WTC11 (cell line): Measurements from ENCODE around the gene CMTM2. TPM values are rescaled to one million over a fixed set of nuclear protein-coding genes. Genes with fewer than 3 reads are reported as not detected.

ENCODE experiments used
- ATAC-seq: fragments of 200-7000 bp; cut with Tn5 transposase; 2 replicates; pipeline ENCODE4 v1.10.0; 2021; ENCODE audit warnings: mild to moderate bottlenecking, moderate library complexity
- CTCF ChIA-PET: fragments of 300-600 bp; sonication (Branson Sonifier 250); formaldehyde crosslinking; loops from one replicate; lab custom pipeline; 2021; ENCODE audit warnings: antibody characterized with exemption; lab: Charles Lee
- POLR2A ChIA-PET: fragments of 350-600 bp; sonication (Branson Sonifier 250); formaldehyde crosslinking; loops from one replicate; lab custom pipeline; 2021; ENCODE audit warnings: antibody characterized with exemption; lab: Charles Lee
- DNase-seq: peaks from one replicate; pipeline ENCODE4 v3.0.0; 2021; ENCODE audit warnings: low spot score
- H3K27ac Mint-ChIP-seq: 2 replicates; pipeline ENCODE4 v1.8.0; 2021; ENCODE audit warnings: mixed read lengths
- H3K27me3 Mint-ChIP-seq: 2 replicates; pipeline ENCODE4 v1.8.0; 2021; ENCODE audit warnings: low read depth, mild to moderate bottlenecking, moderate library complexity, mixed read lengths
- H3K36me3 Mint-ChIP-seq: 2 replicates; pipeline ENCODE4 v1.8.0; 2021; ENCODE audit warnings: mixed read lengths
- H3K4me1 Mint-ChIP-seq: 2 replicates; pipeline ENCODE4 v1.8.0; 2022; ENCODE audit warnings: mixed read lengths
- H3K4me3 Mint-ChIP-seq: 2 replicates; pipeline ENCODE4 v1.8.0; 2021; ENCODE audit warnings: mild to moderate bottlenecking, moderate library complexity, mixed read lengths
- H3K9me3 Mint-ChIP-seq: 2 replicates; pipeline ENCODE4 v1.8.0; 2021; ENCODE audit warnings: mixed read lengths
- ESRRA ChIP-seq: sonication (generic); formaldehyde crosslinking; IDR thresholded peaks from 2 replicates; pipeline ENCODE4 v1.8.1; 2022; ENCODE audit warnings: mild to moderate bottlenecking, missing genetic modification reagents, borderline replicate concordance
- FOXP1 ChIP-seq: sonication (generic); formaldehyde crosslinking; IDR thresholded peaks from 2 replicates; pipeline ENCODE4 v1.8.0; 2022; ENCODE audit warnings: missing genetic modification reagents, mild to moderate bottlenecking, moderate library complexity, borderline replicate concordance
- IRF2 ChIP-seq: sonication (generic); formaldehyde crosslinking; IDR thresholded peaks from 2 replicates; pipeline ENCODE4 v1.8.0; 2022; ENCODE audit warnings: low read depth, missing genetic modification reagents, borderline replicate concordance
- JUN ChIP-seq: sonication (generic); formaldehyde crosslinking; IDR thresholded peaks from 2 replicates; pipeline ENCODE4 v1.8.0; 2023; ENCODE audit warnings: mild to moderate bottlenecking, missing genetic modification reagents
- KAT7 ChIP-seq: sonication (generic); formaldehyde crosslinking; IDR thresholded peaks from 2 replicates; pipeline ENCODE4 v1.8.1; 2023; ENCODE audit warnings: missing genetic modification reagents, mild to moderate bottlenecking, borderline replicate concordance
- MLX ChIP-seq: sonication (generic); formaldehyde crosslinking; IDR thresholded peaks from 2 replicates; pipeline ENCODE4 v1.8.1; 2023; ENCODE audit warnings: mild to moderate bottlenecking, missing genetic modification reagents, moderate library complexity
- NR3C1 ChIP-seq: sonication (generic); formaldehyde crosslinking; conservative IDR thresholded peaks from 2 replicates; pipeline ENCODE4 v1.8.1; 2023; ENCODE audit warnings: low read depth, mild to moderate bottlenecking, missing genetic modification reagents
- SP1 ChIP-seq: sonication (generic); formaldehyde crosslinking; conservative IDR thresholded peaks from 2 replicates; pipeline ENCODE4 v1.8.1; 2022; ENCODE audit warnings: missing genetic modification reagents
- ZNF263 ChIP-seq: sonication (generic); formaldehyde crosslinking; IDR thresholded peaks from 2 replicates; pipeline ENCODE4 v1.8.1; 2022; ENCODE audit warnings: low read depth, mild to moderate bottlenecking, moderate library complexity, missing genetic modification reagents
- ZNF396 ChIP-seq: fragments of 250-450 bp; sonication (Bioruptor Pico); IDR thresholded peaks from 2 replicates; pipeline ENCODE4 v1.8.0; 2021; ENCODE audit warnings: mild to moderate bottlenecking, moderate library complexity, borderline replicate concordance
- ZNF671 ChIP-seq: fragments of 250-450 bp; sonication (Bioruptor Pico); IDR thresholded peaks from 2 replicates; pipeline ENCODE4 v1.8.0; 2021; ENCODE audit warnings: mild to moderate bottlenecking
- total RNA-seq: library from RNA; stranded (reverse); gene quantifications from 3 replicates; pipeline ENCODE4 v1.2.3, GENCODE V29; 2021
- TF ChIP-seq, protein P1 (sequence below): sonication (generic); formaldehyde crosslinking; IDR thresholded peaks from 2 replicates; pipeline ENCODE4 v1.8.0; 2023; ENCODE audit warnings: missing genetic modification reagents, mild to moderate bottlenecking, borderline replicate concordance
- TF ChIP-seq, protein P2 (sequence below): sonication (generic); formaldehyde crosslinking; IDR thresholded peaks from 2 replicates; pipeline ENCODE4 v1.8.1; 2023; ENCODE audit warnings: mild to moderate bottlenecking, missing genetic modification reagents, borderline replicate concordance
- TF ChIP-seq, protein P3 (sequence below): sonication (generic); formaldehyde crosslinking; conservative IDR thresholded peaks from 2 replicates; pipeline ENCODE4 v1.8.1; 2022; ENCODE audit warnings: mild to moderate bottlenecking, missing genetic modification reagents
- TF ChIP-seq, protein P4 (sequence below): sonication (generic); formaldehyde crosslinking; IDR thresholded peaks from 2 replicates; pipeline ENCODE4 v1.8.0; 2022; ENCODE audit warnings: missing genetic modification reagents

CMTM2 gene
- total RNA-seq, 1 experiment from 2014 or later: not detected

DNA sequence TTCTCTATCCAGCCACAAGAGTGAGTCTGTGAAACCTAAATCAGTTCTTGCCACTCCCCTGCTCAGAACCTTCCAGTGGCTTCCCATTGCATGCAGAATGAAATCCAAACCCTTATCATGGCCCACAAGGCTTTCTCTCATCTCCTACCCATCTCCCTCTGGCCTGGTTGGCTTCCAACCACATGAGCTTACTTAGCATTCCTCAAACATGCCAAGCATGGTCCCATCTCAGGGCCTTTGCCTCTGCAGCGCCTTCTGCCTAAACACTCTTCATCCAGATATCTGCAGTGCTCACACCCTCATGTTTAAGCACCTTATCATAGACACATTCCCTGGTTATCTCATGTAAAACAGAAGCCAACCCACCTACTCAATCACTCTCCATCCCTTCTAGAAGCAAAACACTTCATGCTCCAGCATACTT lies 44.9 kb upstream of the CMTM2 start:
- no peak for ATAC-seq
- TF ChIP-seq, protein P1, sequence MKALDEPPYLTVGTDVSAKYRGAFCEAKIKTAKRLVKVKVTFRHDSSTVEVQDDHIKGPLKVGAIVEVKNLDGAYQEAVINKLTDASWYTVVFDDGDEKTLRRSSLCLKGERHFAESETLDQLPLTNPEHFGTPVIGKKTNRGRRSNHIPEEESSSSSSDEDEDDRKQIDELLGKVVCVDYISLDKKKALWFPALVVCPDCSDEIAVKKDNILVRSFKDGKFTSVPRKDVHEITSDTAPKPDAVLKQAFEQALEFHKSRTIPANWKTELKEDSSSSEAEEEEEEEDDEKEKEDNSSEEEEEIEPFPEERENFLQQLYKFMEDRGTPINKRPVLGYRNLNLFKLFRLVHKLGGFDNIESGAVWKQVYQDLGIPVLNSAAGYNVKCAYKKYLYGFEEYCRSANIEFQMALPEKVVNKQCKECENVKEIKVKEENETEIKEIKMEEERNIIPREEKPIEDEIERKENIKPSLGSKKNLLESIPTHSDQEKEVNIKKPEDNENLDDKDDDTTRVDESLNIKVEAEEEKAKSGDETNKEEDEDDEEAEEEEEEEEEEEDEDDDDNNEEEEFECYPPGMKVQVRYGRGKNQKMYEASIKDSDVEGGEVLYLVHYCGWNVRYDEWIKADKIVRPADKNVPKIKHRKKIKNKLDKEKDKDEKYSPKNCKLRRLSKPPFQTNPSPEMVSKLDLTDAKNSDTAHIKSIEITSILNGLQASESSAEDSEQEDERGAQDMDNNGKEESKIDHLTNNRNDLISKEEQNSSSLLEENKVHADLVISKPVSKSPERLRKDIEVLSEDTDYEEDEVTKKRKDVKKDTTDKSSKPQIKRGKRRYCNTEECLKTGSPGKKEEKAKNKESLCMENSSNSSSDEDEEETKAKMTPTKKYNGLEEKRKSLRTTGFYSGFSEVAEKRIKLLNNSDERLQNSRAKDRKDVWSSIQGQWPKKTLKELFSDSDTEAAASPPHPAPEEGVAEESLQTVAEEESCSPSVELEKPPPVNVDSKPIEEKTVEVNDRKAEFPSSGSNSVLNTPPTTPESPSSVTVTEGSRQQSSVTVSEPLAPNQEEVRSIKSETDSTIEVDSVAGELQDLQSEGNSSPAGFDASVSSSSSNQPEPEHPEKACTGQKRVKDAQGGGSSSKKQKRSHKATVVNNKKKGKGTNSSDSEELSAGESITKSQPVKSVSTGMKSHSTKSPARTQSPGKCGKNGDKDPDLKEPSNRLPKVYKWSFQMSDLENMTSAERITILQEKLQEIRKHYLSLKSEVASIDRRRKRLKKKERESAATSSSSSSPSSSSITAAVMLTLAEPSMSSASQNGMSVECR (CRISPR knock-in tag): no peak
- TF ChIP-seq IRF2 (no peak), ZNF396 (no peak), NR3C1 (no peak), ESRRA (CRISPR knock-in tag) (no peak), ZNF263 (no peak), KAT7 (CRISPR knock-in tag) (no peak), FOXP1 (CRISPR knock-in tag) (no peak), SP1 (CRISPR knock-in tag) (no peak), JUN (CRISPR knock-in tag) (no peak), ZNF671 (CRISPR knock-in tag) (no peak), MLX (CRISPR knock-in tag) (no peak)
- TF ChIP-seq, protein P2, sequence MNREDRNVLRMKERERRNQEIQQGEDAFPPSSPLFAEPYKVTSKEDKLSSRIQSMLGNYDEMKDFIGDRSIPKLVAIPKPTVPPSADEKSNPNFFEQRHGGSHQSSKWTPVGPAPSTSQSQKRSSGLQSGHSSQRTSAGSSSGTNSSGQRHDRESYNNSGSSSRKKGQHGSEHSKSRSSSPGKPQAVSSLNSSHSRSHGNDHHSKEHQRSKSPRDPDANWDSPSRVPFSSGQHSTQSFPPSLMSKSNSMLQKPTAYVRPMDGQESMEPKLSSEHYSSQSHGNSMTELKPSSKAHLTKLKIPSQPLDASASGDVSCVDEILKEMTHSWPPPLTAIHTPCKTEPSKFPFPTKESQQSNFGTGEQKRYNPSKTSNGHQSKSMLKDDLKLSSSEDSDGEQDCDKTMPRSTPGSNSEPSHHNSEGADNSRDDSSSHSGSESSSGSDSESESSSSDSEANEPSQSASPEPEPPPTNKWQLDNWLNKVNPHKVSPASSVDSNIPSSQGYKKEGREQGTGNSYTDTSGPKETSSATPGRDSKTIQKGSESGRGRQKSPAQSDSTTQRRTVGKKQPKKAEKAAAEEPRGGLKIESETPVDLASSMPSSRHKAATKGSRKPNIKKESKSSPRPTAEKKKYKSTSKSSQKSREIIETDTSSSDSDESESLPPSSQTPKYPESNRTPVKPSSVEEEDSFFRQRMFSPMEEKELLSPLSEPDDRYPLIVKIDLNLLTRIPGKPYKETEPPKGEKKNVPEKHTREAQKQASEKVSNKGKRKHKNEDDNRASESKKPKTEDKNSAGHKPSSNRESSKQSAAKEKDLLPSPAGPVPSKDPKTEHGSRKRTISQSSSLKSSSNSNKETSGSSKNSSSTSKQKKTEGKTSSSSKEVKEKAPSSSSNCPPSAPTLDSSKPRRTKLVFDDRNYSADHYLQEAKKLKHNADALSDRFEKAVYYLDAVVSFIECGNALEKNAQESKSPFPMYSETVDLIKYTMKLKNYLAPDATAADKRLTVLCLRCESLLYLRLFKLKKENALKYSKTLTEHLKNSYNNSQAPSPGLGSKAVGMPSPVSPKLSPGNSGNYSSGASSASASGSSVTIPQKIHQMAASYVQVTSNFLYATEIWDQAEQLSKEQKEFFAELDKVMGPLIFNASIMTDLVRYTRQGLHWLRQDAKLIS (CRISPR knock-in tag): no peak
- TF ChIP-seq, protein P3, sequence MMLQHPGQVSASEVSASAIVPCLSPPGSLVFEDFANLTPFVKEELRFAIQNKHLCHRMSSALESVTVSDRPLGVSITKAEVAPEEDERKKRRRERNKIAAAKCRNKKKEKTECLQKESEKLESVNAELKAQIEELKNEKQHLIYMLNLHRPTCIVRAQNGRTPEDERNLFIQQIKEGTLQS: no peak
- TF ChIP-seq, protein P4, sequence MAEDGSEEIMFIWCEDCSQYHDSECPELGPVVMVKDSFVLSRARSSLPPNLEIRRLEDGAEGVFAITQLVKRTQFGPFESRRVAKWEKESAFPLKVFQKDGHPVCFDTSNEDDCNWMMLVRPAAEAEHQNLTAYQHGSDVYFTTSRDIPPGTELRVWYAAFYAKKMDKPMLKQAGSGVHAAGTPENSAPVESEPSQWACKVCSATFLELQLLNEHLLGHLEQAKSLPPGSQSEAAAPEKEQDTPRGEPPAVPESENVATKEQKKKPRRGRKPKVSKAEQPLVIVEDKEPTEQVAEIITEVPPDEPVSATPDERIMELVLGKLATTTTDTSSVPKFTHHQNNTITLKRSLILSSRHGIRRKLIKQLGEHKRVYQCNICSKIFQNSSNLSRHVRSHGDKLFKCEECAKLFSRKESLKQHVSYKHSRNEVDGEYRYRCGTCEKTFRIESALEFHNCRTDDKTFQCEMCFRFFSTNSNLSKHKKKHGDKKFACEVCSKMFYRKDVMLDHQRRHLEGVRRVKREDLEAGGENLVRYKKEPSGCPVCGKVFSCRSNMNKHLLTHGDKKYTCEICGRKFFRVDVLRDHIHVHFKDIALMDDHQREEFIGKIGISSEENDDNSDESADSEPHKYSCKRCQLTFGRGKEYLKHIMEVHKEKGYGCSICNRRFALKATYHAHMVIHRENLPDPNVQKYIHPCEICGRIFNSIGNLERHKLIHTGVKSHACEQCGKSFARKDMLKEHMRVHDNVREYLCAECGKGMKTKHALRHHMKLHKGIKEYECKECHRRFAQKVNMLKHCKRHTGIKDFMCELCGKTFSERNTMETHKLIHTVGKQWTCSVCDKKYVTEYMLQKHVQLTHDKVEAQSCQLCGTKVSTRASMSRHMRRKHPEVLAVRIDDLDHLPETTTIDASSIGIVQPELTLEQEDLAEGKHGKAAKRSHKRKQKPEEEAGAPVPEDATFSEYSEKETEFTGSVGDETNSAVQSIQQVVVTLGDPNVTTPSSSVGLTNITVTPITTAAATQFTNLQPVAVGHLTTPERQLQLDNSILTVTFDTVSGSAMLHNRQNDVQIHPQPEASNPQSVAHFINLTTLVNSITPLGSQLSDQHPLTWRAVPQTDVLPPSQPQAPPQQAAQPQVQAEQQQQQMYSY (CRISPR knock-in tag): no peak
- DNase-seq: no peak
- ChIA-PET CTCF (no interaction called here), POLR2A (no interaction called here)
- no peaks in the 10 kb centered on the region for H3K4me1 Mint-ChIP-seq
- no peaks in the 10 kb centered on the region for H3K9me3 Mint-ChIP-seq
- H3K4me3 Mint-ChIP-seq: no peak overlapping the region
- no peak overlapping the region for H3K27ac Mint-ChIP-seq
- H3K36me3 Mint-ChIP-seq: no peaks in the 10 kb centered on the region
- H3K27me3 Mint-ChIP-seq: no peaks in the 10 kb centered on the region
